Vagina (tissue), 2 donors: ENCODE data around the gene ESPL1.

ENCODE experiments used
- CTCF ChIP-seq, 3 experiments: fragments of 450-650 bp in 2 of 3; fragments of 200-600 bp in 1 of 3; sonication (generic) in 1 of 3; IDR thresholded peaks; one replicate each; pipeline ENCODE4 v1.5.1; 2017 to 2019; ENCODE audit warnings: antibody characterized with exemption in 3 of 3, mild to moderate bottlenecking in 2 of 3, moderate library complexity in 2 of 3
- POLR2A ChIP-seq, 2 donors: fragments of 450-650 bp; IDR thresholded peaks; one replicate each; pipeline ENCODE4 v1.6.1; 2017; ENCODE audit warnings: antibody characterized with exemption in 2 of 2, mild to moderate bottlenecking in 2 of 2, moderate library complexity in 2 of 2
- POLR2AphosphoS5 ChIP-seq, 2 donors: sonication (generic); formaldehyde crosslinking; IDR thresholded peaks; one replicate each; pipeline ENCODE4 v1.9.0; 2017; ENCODE audit warnings: antibody characterized with exemption in 2 of 2, mild to moderate bottlenecking in 2 of 2, low read depth in 1 of 2; ENCODE audit not compliant: insufficient read depth in 1 of 2

DNA sequence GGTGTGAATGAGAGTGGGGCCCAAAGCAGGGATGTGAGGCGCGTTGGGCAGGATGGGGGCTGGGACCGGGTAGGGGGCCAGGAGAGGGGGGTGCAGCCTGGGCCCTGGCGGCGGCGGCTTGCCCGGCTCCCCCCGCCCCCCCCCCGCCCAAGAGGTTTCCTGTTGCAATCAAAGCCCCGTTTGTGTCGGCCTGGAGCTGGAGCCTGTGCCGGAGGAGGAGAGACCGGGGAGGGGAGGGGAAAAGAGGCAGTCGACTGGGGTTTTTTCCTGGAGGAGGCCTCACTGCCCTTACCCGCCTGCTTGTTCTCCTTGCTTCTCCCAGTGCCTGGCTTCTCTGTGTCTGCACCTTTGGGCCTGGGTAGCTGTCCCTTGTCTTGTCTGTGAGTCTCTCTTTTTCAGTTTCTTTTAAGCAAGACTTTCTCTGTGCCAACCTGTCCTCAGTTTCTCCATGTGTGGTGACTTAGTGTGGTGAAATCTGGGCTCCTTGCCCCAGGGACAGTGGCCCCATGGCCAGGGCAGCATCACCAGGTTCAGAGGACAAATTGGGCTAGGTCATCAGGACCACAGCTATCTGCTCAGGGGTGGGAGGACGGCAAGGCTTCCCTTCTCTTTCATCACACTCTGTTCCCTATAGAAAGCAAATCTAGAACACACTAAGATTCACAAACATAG is 44.6 kb upstream of the ESPL1 start:
- TF ChIP-seq POLR2A (IDR thresholded peaks at IDR 0.05): no peak
- no peak for TF ChIP-seq CTCF (IDR thresholded peaks at IDR 0.05)
- peak in 1 of 2 donors; percentile 16 for TF ChIP-seq POLR2AphosphoS5 (IDR thresholded peaks at IDR 0.05; ENCODE audit: insufficient read depth in 1 of 2, low read depth in 1 of 2)
